Neuronal stem cell (in vitro differentiated cells): ENCODE measurements around the gene DENND1B.
A peak's percentile ranks its signal among the peaks of the same experiment; 100 is the strongest.

Source experiments
- DNase-seq: peaks from one replicate; pipeline ENCODE4 v3.0.0-alpha.2; 2013; ENCODE audit warnings: low spot score
- H2AFZ ChIP-seq: one replicate; pipeline ENCODE4 v1.6.1; 2013; ENCODE audit warnings: mild to moderate bottlenecking, low read length, inconsistent platforms
- H2AK5ac ChIP-seq: 2 replicates; pipeline ENCODE4 v1.6.1; 2013; ENCODE audit warnings: low read depth, mild to moderate bottlenecking, inconsistent platforms, low read length, moderate library complexity, mixed read lengths
- H2BK120ac ChIP-seq: 2 replicates; pipeline ENCODE4 v1.6.1; 2013; ENCODE audit warnings: low read depth, mild to moderate bottlenecking, inconsistent platforms, low read length, moderate library complexity, mixed read lengths
- H2BK12ac ChIP-seq: one replicate; pipeline ENCODE4 v1.6.1; 2013; ENCODE audit warnings: low read length, inconsistent platforms
- H2BK15ac ChIP-seq: 2 replicates; pipeline ENCODE4 v1.6.1; 2013; ENCODE audit warnings: mild to moderate bottlenecking, low read length, inconsistent platforms, mixed read lengths
- H2BK5ac ChIP-seq: one replicate; pipeline ENCODE4 v1.6.1; 2013; ENCODE audit warnings: inconsistent platforms, mild to moderate bottlenecking, low read length, moderate library complexity
- H3K14ac ChIP-seq: one replicate; pipeline ENCODE4 v1.6.1; 2013; ENCODE audit warnings: low read length, inconsistent platforms
- H3K18ac ChIP-seq: 2 replicates; pipeline ENCODE4 v1.6.1; 2013; ENCODE audit warnings: low read length, inconsistent platforms
- H3K23ac ChIP-seq: 2 replicates; pipeline ENCODE4 v1.6.1; 2013; ENCODE audit warnings: low read depth, mild to moderate bottlenecking, mixed read lengths, low read length, inconsistent platforms; ENCODE audit not compliant: poor library complexity
- H3K27ac ChIP-seq: replicated peaks from 3 replicates; pipeline ENCODE4 v1.5.1; 2013; ENCODE audit warnings: low read length, inconsistent platforms
- H3K27me3 ChIP-seq, 3 experiments: 2 replicates each; pipeline ENCODE4 v1.6.1; 2013; ENCODE audit warnings: low read length in 3 of 3, mild to moderate bottlenecking in 2 of 3, inconsistent platforms in 1 of 3, low read depth in 1 of 3, mixed read lengths in 1 of 3, moderate library complexity in 1 of 3; ENCODE audit not compliant: control insufficient read depth in 3 of 3, insufficient read depth in 3 of 3
- H3K36me3 ChIP-seq, 2 donors: replicated peaks in 1 of 2; 2 replicates each; pipeline ENCODE4 v1.6.1; 2013; ENCODE audit warnings: low read length in 2 of 2; ENCODE audit not compliant: control insufficient read depth in 2 of 2, insufficient read depth in 2 of 2
- H3K4ac ChIP-seq: 2 replicates; pipeline ENCODE4 v1.6.1; 2013; ENCODE audit warnings: inconsistent platforms, mild to moderate bottlenecking, low read length, moderate library complexity
- H3K4me1 ChIP-seq, 2 donors: 1 replicate in 1 of 2; 2 replicates in 1 of 2; pipeline ENCODE4 v1.6.1; 2013; ENCODE audit warnings: low read length in 2 of 2, low read depth in 1 of 2; ENCODE audit not compliant: control insufficient read depth in 2 of 2, insufficient read depth in 1 of 2
- H3K4me2 ChIP-seq: one replicate; pipeline ENCODE4 v1.6.1; 2013; ENCODE audit warnings: mild to moderate bottlenecking, low read length, inconsistent platforms; ENCODE audit not compliant: insufficient read depth, poor library complexity, severe bottlenecking
- H3K4me3 ChIP-seq, 2 donors: 2 replicates each; pipeline ENCODE4 v1.5.1; 2013; ENCODE audit warnings: low read length in 2 of 2, mild to moderate bottlenecking in 2 of 2, inconsistent platforms in 1 of 2, moderate library complexity in 1 of 2
- H3K79me1 ChIP-seq: one replicate; pipeline ENCODE4 v1.6.1; 2013; ENCODE audit warnings: low read depth, mild to moderate bottlenecking, inconsistent platforms, low read length, moderate library complexity
- H3K9ac ChIP-seq: one replicate; pipeline ENCODE4 v1.6.1; 2013; ENCODE audit warnings: mild to moderate bottlenecking, low read depth, low read length, inconsistent platforms; ENCODE audit not compliant: poor library complexity
- H3K9me3 ChIP-seq, 2 donors: replicated peaks in 1 of 2; 2 replicates each; pipeline versions ENCODE3 to v1.6.1; 2013; ENCODE audit warnings: low read length in 2 of 2, mild to moderate bottlenecking in 2 of 2, inconsistent platforms in 1 of 2, low read depth in 1 of 2, mixed read lengths in 1 of 2, moderate library complexity in 1 of 2; ENCODE audit not compliant: control insufficient read depth in 2 of 2, insufficient read depth in 1 of 2
- H4K8ac ChIP-seq: one replicate; pipeline ENCODE4 v1.6.1; 2013; ENCODE audit warnings: low read depth, mild to moderate bottlenecking, inconsistent platforms, low read length, moderate library complexity
- H4K91ac ChIP-seq: one replicate; pipeline ENCODE4 v1.6.1; 2013; ENCODE audit warnings: low read length, low read depth, mild to moderate bottlenecking, inconsistent platforms; ENCODE audit not compliant: poor library complexity
- WGBS, 2 donors: extraction: QIAGEN DNeasy Blood & Tissue Kit; methylation state at CpG; one replicate each; pipeline ENCODE4 v1.1.7; 2013; ENCODE audit warnings: missing lambda C conversion rate in 2 of 2, mixed read lengths in 1 of 2; ENCODE audit not compliant: insufficient read length in 2 of 2, insufficient replicate concordance in 1 of 2; ENCODE audit errors: extremely low coverage in 2 of 2; 5-methylcytosine and 5-hydroxymethylcytosine counted together

DENND1B gene

GRCh38 chr1:197481101-197481500 lies 294.2 kb downstream of the DENND1B start:
- H3K4ac ChIP-seq = no peak overlapping the region
- WGBS, 2 donors = no CpG with 5 or more reads among the region's 4 CpGs
- no peaks in the 10 kb centered on the region for H3K27me3 ChIP-seq
- DNase-seq = no peak
- no peak overlapping the region for H2AFZ ChIP-seq
- H2BK12ac ChIP-seq = no peak overlapping the region
- no peak overlapping the region for H3K4me2 ChIP-seq
- no peaks in the 10 kb centered on the region for H3K9me3 ChIP-seq
- H2AK5ac ChIP-seq = no peak overlapping the region
- no peak overlapping the region for H2BK15ac ChIP-seq
- no peak overlapping the region for H4K91ac ChIP-seq
- H2BK120ac ChIP-seq = no peak overlapping the region
- no peak overlapping the region for H3K9ac ChIP-seq
- no peak overlapping the region for H3K14ac ChIP-seq
- no peak overlapping the region for H3K4me3 ChIP-seq
- H4K8ac ChIP-seq = no peak overlapping the region
- H3K36me3 ChIP-seq = no peaks in the 10 kb centered on the region
- H3K18ac ChIP-seq = no peak overlapping the region
- H3K23ac ChIP-seq = no peak overlapping the region
- H3K4me1 ChIP-seq = no peaks in the 10 kb centered on the region
- H3K27ac ChIP-seq = no peak overlapping the region
- H3K79me1 ChIP-seq = no peaks in the 10 kb centered on the region
- no peak overlapping the region for H2BK5ac ChIP-seq

- H3K4me2 ChIP-seq = no peak overlapping the region
- H3K9ac ChIP-seq = no peak overlapping the region
- no CpG with 5 or more reads among the region's 6 CpGs for WGBS, 2 donors
- H3K4me3 ChIP-seq = no peak overlapping the region
- H2BK5ac ChIP-seq = no peak overlapping the region
- H3K36me3 ChIP-seq = no peaks in the 10 kb centered on the region
- H2BK15ac ChIP-seq = no peak overlapping the region
- no peak overlapping the region for H2BK12ac ChIP-seq
- H3K27me3 ChIP-seq = no peaks in the 10 kb centered on the region
- H3K79me1 ChIP-seq = no peaks in the 10 kb centered on the region
- no peak for DNase-seq
- no peak overlapping the region for H2AK5ac ChIP-seq
- no peak overlapping the region for H4K91ac ChIP-seq
- no peak overlapping the region for H3K18ac ChIP-seq
- no peaks in the 10 kb centered on the region for H3K9me3 ChIP-seq
- H3K4ac ChIP-seq = no peak overlapping the region
- no peak overlapping the region for H3K27ac ChIP-seq
- no peak overlapping the region for H3K14ac ChIP-seq
- H4K8ac ChIP-seq = no peak overlapping the region
- H3K4me1 ChIP-seq = no peaks in the 10 kb centered on the region
- no peak overlapping the region for H3K23ac ChIP-seq
- no peak overlapping the region for H2BK120ac ChIP-seq
- H2AFZ ChIP-seq = no peak overlapping the region
These were observed 294.8 kb downstream of the DENND1B start for GRCh38 chr1:197480446-197480845.

GRCh38 chr1:197472141-197472540 lies 303.1 kb downstream of the DENND1B start:
- no peak overlapping the region for H4K8ac ChIP-seq
- no peak overlapping the region for H2AFZ ChIP-seq
- H3K36me3 ChIP-seq = no peaks in the 10 kb centered on the region
- H3K4me2 ChIP-seq = no peak overlapping the region
- no peak overlapping the region for H3K9ac ChIP-seq
- no peak overlapping the region for H2BK12ac ChIP-seq
- no peak overlapping the region for H4K91ac ChIP-seq
- no peak overlapping the region for H2AK5ac ChIP-seq
- DNase-seq = no peak
- no peak overlapping the region for H3K4ac ChIP-seq
- H3K18ac ChIP-seq = no peak overlapping the region
- no peak overlapping the region for H3K4me3 ChIP-seq
- no peak overlapping the region for H2BK120ac ChIP-seq
- H3K14ac ChIP-seq = no peak overlapping the region
- WGBS, 2 donors = no CpG with 5 or more reads among the region's 3 CpGs
- no peak overlapping the region for H3K23ac ChIP-seq
- no peaks in the 10 kb centered on the region for H3K27me3 ChIP-seq
- no peaks in the 10 kb centered on the region for H3K79me1 ChIP-seq
- no peaks in the 10 kb centered on the region for H3K9me3 ChIP-seq
- H3K27ac ChIP-seq = no peak overlapping the region
- H3K4me1 ChIP-seq = peaks cover 3 to 4% of the 10 kb centered on the region in 2 donors
- no peak overlapping the region for H2BK15ac ChIP-seq
- H2BK5ac ChIP-seq = no peak overlapping the region

- no peak overlapping the region for H3K4ac ChIP-seq
- peaks cover 3 to 4% of the 10 kb centered on the region in 2 donors for H3K4me1 ChIP-seq
- peak overlapping the region; percentile 47 for H2AFZ ChIP-seq
- H3K9me3 ChIP-seq = no peaks in the 10 kb centered on the region
- H2AK5ac ChIP-seq = no peak overlapping the region
- H3K14ac ChIP-seq = no peak overlapping the region
- H3K18ac ChIP-seq = no peak overlapping the region
- H2BK12ac ChIP-seq = no peak overlapping the region
- no peak overlapping the region for H3K4me2 ChIP-seq
- WGBS, 2 donors = no CpG with 5 or more reads among the region's 9 CpGs
- peak; percentile 9 for DNase-seq
- no peak overlapping the region for H4K91ac ChIP-seq
- H3K79me1 ChIP-seq = no peaks in the 10 kb centered on the region
- no peaks in the 10 kb centered on the region for H3K36me3 ChIP-seq
- H2BK15ac ChIP-seq = no peak overlapping the region
- H2BK5ac ChIP-seq = no peak overlapping the region
- H2BK120ac ChIP-seq = no peak overlapping the region
- no peaks in the 10 kb centered on the region for H3K27me3 ChIP-seq
- H3K4me3 ChIP-seq = no peak overlapping the region
- no peak overlapping the region for H3K23ac ChIP-seq
- H4K8ac ChIP-seq = no peak overlapping the region
- no peak overlapping the region for H3K9ac ChIP-seq
- H3K27ac ChIP-seq = no peak overlapping the region
These were observed 303.9 kb downstream of the DENND1B start for GRCh38 chr1:197471248-197471985.
